ENCODE data around the gene UNC79. TPM values are rescaled to one million over a fixed set of nuclear protein-coding genes. Genes with fewer than 3 reads are reported as not detected.

The UNC79 gene
- total RNA-seq, 1 experiment from 2014 or later = not detected

GRCh38 chr14:93535537-93535936 lies 104.8 kb downstream of the UNC79 start:
- Histone ChIP-seq H3K4me1 (ENCODE audit: insufficient read depth, low read length) (no peaks in the 10 kb centered on the region), H2AFZ (ENCODE audit: low read length) (no peak overlapping the region), H3K79me2 (ENCODE audit: low read length) (no peaks in the 10 kb centered on the region), H3K9me2 (replicated peaks; ENCODE audit: low read length) (no peaks in the 10 kb centered on the region), H3K36me3 (ENCODE audit: low read depth, low read length) (no peaks in the 10 kb centered on the region), H3K9me3 (ENCODE audit: low read length) (no peaks in the 10 kb centered on the region), H3K27me3 (ENCODE audit: low read length) (peaks cover 12% of the 10 kb centered on the region), H3K9ac (ENCODE audit: low read length) (no peak overlapping the region), H3K27ac (ENCODE audit: low read length) (no peak overlapping the region), H3K4me3 (ENCODE audit: low read length) (no peak overlapping the region), H3F3A (ENCODE audit: low read length, unreplicated experiment) (no peaks in the 10 kb centered on the region), H4K20me1 (ENCODE audit: low read length) (no peaks in the 10 kb centered on the region), H3K4me2 (ENCODE audit: low read length) (no peak overlapping the region)
- no TSS peak for BruUV-seq (replicated peaks)
- POLR2A ChIA-PET (ENCODE audit: unreplicated experiment) = no interaction called here
- CTCF ChIA-PET = no interaction called here
- ATAC-seq (no peak), DNase-seq (no peak)
- intact Hi-C loops (cut with micrococcal nuclease) = no loop called here
- TF ChIP-seq EZH2phosphoT487 (IDR thresholded peaks at IDR 0.05; ENCODE audit: borderline replicate concordance, low read length) = no peak
- TF ChIP-seq EZH2 (IDR thresholded peaks at IDR 0.05; ENCODE audit: low read length, unreplicated experiment) = no peak
- TF ChIP-seq, protein P1, sequence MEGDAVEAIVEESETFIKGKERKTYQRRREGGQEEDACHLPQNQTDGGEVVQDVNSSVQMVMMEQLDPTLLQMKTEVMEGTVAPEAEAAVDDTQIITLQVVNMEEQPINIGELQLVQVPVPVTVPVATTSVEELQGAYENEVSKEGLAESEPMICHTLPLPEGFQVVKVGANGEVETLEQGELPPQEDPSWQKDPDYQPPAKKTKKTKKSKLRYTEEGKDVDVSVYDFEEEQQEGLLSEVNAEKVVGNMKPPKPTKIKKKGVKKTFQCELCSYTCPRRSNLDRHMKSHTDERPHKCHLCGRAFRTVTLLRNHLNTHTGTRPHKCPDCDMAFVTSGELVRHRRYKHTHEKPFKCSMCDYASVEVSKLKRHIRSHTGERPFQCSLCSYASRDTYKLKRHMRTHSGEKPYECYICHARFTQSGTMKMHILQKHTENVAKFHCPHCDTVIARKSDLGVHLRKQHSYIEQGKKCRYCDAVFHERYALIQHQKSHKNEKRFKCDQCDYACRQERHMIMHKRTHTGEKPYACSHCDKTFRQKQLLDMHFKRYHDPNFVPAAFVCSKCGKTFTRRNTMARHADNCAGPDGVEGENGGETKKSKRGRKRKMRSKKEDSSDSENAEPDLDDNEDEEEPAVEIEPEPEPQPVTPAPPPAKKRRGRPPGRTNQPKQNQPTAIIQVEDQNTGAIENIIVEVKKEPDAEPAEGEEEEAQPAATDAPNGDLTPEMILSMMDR (conservative IDR thresholded peaks at IDR 0.05; ENCODE audit: low read depth, low read length) = no peak

GRCh38 chr14:93536945-93537344 lies 106.2 kb downstream of the UNC79 start:
- POLR2A ChIA-PET (ENCODE audit: unreplicated experiment) = interaction anchor here (0.7 kb wide), 1 partner anchor 330 kb away, joined by 6 read pairs; the partner anchor contains the start of genes GON7 and UBR7
- H3K4me1 ChIP-seq (ENCODE audit: insufficient read depth, low read length) = no peaks in the 10 kb centered on the region
- no peak overlapping the region for H2AFZ ChIP-seq (ENCODE audit: low read length)
- TF ChIP-seq, protein P1 (conservative IDR thresholded peaks at IDR 0.05; ENCODE audit: low read depth, low read length) = peak; percentile 45
- no peak for TF ChIP-seq EZH2 (IDR thresholded peaks at IDR 0.05; ENCODE audit: low read length, unreplicated experiment)
- CTCF ChIA-PET = interaction anchor here (0.6 kb wide), 2 partner anchors 300 to 302 kb away, joined by 3 read pairs; no protein-coding TSS in a partner anchor
- ATAC-seq (no peak), DNase-seq (peak; percentile 36)
- no peak overlapping the region for H3K4me2 ChIP-seq (ENCODE audit: low read length)
- H4K20me1 ChIP-seq (ENCODE audit: low read length) = no peaks in the 10 kb centered on the region
- no peaks in the 10 kb centered on the region for H3K9me2 ChIP-seq (replicated peaks; ENCODE audit: low read length)
- no peaks in the 10 kb centered on the region for H3F3A ChIP-seq (ENCODE audit: low read length, unreplicated experiment)
- H3K4me3 ChIP-seq (ENCODE audit: low read length) = no peak overlapping the region
- intact Hi-C loops (cut with micrococcal nuclease) = no loop called here
- no peak overlapping the region for H3K27ac ChIP-seq (ENCODE audit: low read length)
- H3K36me3 ChIP-seq (ENCODE audit: low read depth, low read length) = no peaks in the 10 kb centered on the region
- H3K27me3 ChIP-seq (ENCODE audit: low read length) = peaks cover 20% of the 10 kb centered on the region
- no peak overlapping the region for H3K9ac ChIP-seq (ENCODE audit: low read length)
- no peaks in the 10 kb centered on the region for H3K9me3 ChIP-seq (ENCODE audit: low read length)
- no TSS peak for BruUV-seq (replicated peaks)
- H3K79me2 ChIP-seq (ENCODE audit: low read length) = no peaks in the 10 kb centered on the region

DNA sequence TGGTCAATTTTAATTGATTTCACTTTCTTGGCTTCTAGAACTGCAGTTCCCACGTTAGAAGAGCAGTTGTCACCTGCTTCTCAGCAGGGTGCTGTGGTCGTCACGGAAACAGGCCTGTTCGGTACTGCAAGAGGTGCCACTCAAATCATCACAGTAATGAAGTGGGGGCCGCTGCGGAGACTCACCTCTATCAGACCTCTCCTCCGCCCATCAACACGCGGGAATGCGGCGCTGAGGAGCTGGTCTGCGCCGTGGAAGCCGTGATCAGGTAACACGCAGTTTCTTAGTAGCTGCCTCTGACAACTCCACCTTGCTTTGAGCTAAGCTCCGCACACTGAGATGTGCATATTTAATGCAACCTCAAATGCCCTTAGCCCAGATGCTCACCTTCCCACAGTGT lies 107.2 kb downstream of the UNC79 start:
- no peaks in the 10 kb centered on the region for H4K20me1 ChIP-seq (ENCODE audit: low read length)
- no peak overlapping the region for H2AFZ ChIP-seq (ENCODE audit: low read length)
- peaks cover 20% of the 10 kb centered on the region for H3K27me3 ChIP-seq (ENCODE audit: low read length)
- ChIA-PET POLR2A (ENCODE audit: unreplicated experiment) (no interaction called here), CTCF (interaction anchor here (0.5 kb wide), 1 partner anchor 319 kb away, joined by 6 read pairs; no protein-coding TSS in a partner anchor)
- H3K9me2 ChIP-seq (replicated peaks; ENCODE audit: low read length) = no peaks in the 10 kb centered on the region
- no peak overlapping the region for H3K9ac ChIP-seq (ENCODE audit: low read length)
- H3F3A ChIP-seq (ENCODE audit: low read length, unreplicated experiment) = no peaks in the 10 kb centered on the region
- DNase-seq = no peak
- H3K9me3 ChIP-seq (ENCODE audit: low read length) = no peaks in the 10 kb centered on the region
- H3K4me3 ChIP-seq (ENCODE audit: low read length) = no peak overlapping the region
- TF ChIP-seq EZH2phosphoT487 (IDR thresholded peaks at IDR 0.05; ENCODE audit: borderline replicate concordance, low read length) = no peak
- H3K79me2 ChIP-seq (ENCODE audit: low read length) = no peaks in the 10 kb centered on the region
- H3K4me2 ChIP-seq (ENCODE audit: low read length) = no peak overlapping the region
- no peaks in the 10 kb centered on the region for H3K36me3 ChIP-seq (ENCODE audit: low read depth, low read length)
- ATAC-seq = no peak
- no peaks in the 10 kb centered on the region for H3K4me1 ChIP-seq (ENCODE audit: insufficient read depth, low read length)
- H3K27ac ChIP-seq (ENCODE audit: low read length) = no peak overlapping the region
- intact Hi-C loops (cut with micrococcal nuclease) = no loop called here
- BruUV-seq (replicated peaks) = no TSS peak

All from PC-3 (cell line).